ENCODE measurements around the gene RAMP3. TPM values are rescaled to one million over a fixed set of nuclear protein-coding genes. Genes with fewer than 3 reads are reported as not detected.

Gene RAMP3
- total RNA-seq, 2 donors from 2014 or later, result not detected

- H3K27me3 ChIP-seq (ENCODE audit: control insufficient read depth, insufficient read depth, low read length, poor library complexity, severe bottlenecking), result no peaks in the 10 kb centered on the region
- Mint-ChIP-seq H3K36me3 (ENCODE audit: low read depth) (no peaks in the 10 kb centered on the region), H3K9me3 (no peaks in the 10 kb centered on the region), H3K27me3 (ENCODE audit: insufficient read depth) (no peaks in the 10 kb centered on the region), H3K4me3 (no peak overlapping the region), H3K27ac (no peak overlapping the region), H3K4me1 (no peaks in the 10 kb centered on the region)
- H3K4me3 ChIP-seq (ENCODE audit: low read length), result no peak overlapping the region
- no peak for DNase-seq
- H3K9ac ChIP-seq (ENCODE audit: extremely low read depth, low read length, poor library complexity, severe bottlenecking), result no peak overlapping the region
- no peaks in the 10 kb centered on the region for H3K9me3 ChIP-seq (ENCODE audit: control insufficient read depth, low read length)
- H3K27ac ChIP-seq (ENCODE audit: low read depth, low read length), result no peak overlapping the region
- no peak for TF ChIP-seq CTCF (conservative IDR thresholded peaks at IDR 0.05)
- no peaks in the 10 kb centered on the region for H3K36me3 ChIP-seq (ENCODE audit: control insufficient read depth, insufficient read depth, low read length)
- H3K4me1 ChIP-seq (ENCODE audit: control insufficient read depth, insufficient read depth, low read length), result no peaks in the 10 kb centered on the region
- 20 to 75% methylated on average over 1 to 4 of the region's 4 CpGs for WGBS, 2 experiments (ENCODE audit: insufficient coverage in 1 of 2, insufficient read length in 1 of 2)
Observed at GRCh38 chr7:45131891-45132290, 25.7 kb upstream of the RAMP3 start.

GRCh38 chr7:45132708-45133320 lies 24.8 kb upstream of the RAMP3 start:
- no peak for TF ChIP-seq CTCF (conservative IDR thresholded peaks at IDR 0.05)
- Mint-ChIP-seq H3K36me3 (ENCODE audit: low read depth) (no peaks in the 10 kb centered on the region), H3K9me3 (no peaks in the 10 kb centered on the region), H3K4me1 (no peaks in the 10 kb centered on the region), H3K27ac (no peak overlapping the region), H3K27me3 (ENCODE audit: insufficient read depth) (no peaks in the 10 kb centered on the region), H3K4me3 (no peak overlapping the region)
- H3K36me3 ChIP-seq (ENCODE audit: control insufficient read depth, insufficient read depth, low read length), result no peaks in the 10 kb centered on the region
- H3K9me3 ChIP-seq (ENCODE audit: control insufficient read depth, low read length), result no peaks in the 10 kb centered on the region
- H3K9ac ChIP-seq (ENCODE audit: extremely low read depth, low read length, poor library complexity, severe bottlenecking), result no peak overlapping the region
- H3K27ac ChIP-seq (ENCODE audit: low read depth, low read length), result no peak overlapping the region
- WGBS, 2 experiments (ENCODE audit: insufficient coverage in 1 of 2, insufficient read length in 1 of 2), result 85 to 100% methylated on average over 3 to 8 of the region's 8 CpGs
- no peak overlapping the region for H3K4me3 ChIP-seq (ENCODE audit: low read length)
- no peaks in the 10 kb centered on the region for H3K27me3 ChIP-seq (ENCODE audit: control insufficient read depth, insufficient read depth, low read length, poor library complexity, severe bottlenecking)
- DNase-seq, result no peak
- H3K4me1 ChIP-seq (ENCODE audit: control insufficient read depth, insufficient read depth, low read length), result no peaks in the 10 kb centered on the region

- Mint-ChIP-seq H3K4me3 (no peak overlapping the region), H3K36me3 (ENCODE audit: low read depth) (no peaks in the 10 kb centered on the region), H3K27ac (no peak overlapping the region), H3K27me3 (ENCODE audit: insufficient read depth) (no peaks in the 10 kb centered on the region), H3K9me3 (no peaks in the 10 kb centered on the region), H3K4me1 (no peaks in the 10 kb centered on the region)
- Histone ChIP-seq H3K4me1 (ENCODE audit: control insufficient read depth, insufficient read depth, low read length) (no peaks in the 10 kb centered on the region), H3K27me3 (ENCODE audit: control insufficient read depth, insufficient read depth, low read length, poor library complexity, severe bottlenecking) (no peaks in the 10 kb centered on the region), H3K9ac (ENCODE audit: extremely low read depth, low read length, poor library complexity, severe bottlenecking) (no peak overlapping the region), H3K27ac (ENCODE audit: low read depth, low read length) (no peak overlapping the region), H3K36me3 (ENCODE audit: control insufficient read depth, insufficient read depth, low read length) (no peaks in the 10 kb centered on the region), H3K4me3 (ENCODE audit: low read length) (no peak overlapping the region), H3K9me3 (ENCODE audit: control insufficient read depth, low read length) (no peaks in the 10 kb centered on the region)
- no peak for TF ChIP-seq CTCF (conservative IDR thresholded peaks at IDR 0.05)
- 91 to 94% methylated on average over 4 of the region's 4 CpGs for WGBS, 2 experiments (ENCODE audit: insufficient coverage in 1 of 2, insufficient read length in 1 of 2)
- no peak for DNase-seq
Observed at GRCh38 chr7:45133352-45133751, 24.2 kb upstream of the RAMP3 start.
